Hindlimb muscle (tissue), 1 donor: ENCODE results near the gene ATXN1. TPM values are rescaled to one million over a fixed set of nuclear protein-coding genes. Genes with fewer than 3 reads are reported as not detected.
A peak's percentile ranks its signal among the peaks of the same experiment; 100 is the strongest.
"Not testable (repeated sequence)": the region's sequence is repeated elsewhere in the genome, so short reads cannot be mapped to it uniquely, and the experiment has no call there.

ENCODE experiments used
- DNase-seq: peaks from one replicate; pipeline ENCODE4 v3.0.0-alpha.2; 2013
- polyA plus RNA-seq: library from polyadenylated mRNA; unstranded; fragments of 120-200 nt; gene quantifications from one replicate; pipeline ENCODE4 v1.2.1, GENCODE V29; 2013; ENCODE audit not compliant: insufficient read length

Gene ATXN1
- polyA plus RNA-seq: 16.1 TPM

DNA sequence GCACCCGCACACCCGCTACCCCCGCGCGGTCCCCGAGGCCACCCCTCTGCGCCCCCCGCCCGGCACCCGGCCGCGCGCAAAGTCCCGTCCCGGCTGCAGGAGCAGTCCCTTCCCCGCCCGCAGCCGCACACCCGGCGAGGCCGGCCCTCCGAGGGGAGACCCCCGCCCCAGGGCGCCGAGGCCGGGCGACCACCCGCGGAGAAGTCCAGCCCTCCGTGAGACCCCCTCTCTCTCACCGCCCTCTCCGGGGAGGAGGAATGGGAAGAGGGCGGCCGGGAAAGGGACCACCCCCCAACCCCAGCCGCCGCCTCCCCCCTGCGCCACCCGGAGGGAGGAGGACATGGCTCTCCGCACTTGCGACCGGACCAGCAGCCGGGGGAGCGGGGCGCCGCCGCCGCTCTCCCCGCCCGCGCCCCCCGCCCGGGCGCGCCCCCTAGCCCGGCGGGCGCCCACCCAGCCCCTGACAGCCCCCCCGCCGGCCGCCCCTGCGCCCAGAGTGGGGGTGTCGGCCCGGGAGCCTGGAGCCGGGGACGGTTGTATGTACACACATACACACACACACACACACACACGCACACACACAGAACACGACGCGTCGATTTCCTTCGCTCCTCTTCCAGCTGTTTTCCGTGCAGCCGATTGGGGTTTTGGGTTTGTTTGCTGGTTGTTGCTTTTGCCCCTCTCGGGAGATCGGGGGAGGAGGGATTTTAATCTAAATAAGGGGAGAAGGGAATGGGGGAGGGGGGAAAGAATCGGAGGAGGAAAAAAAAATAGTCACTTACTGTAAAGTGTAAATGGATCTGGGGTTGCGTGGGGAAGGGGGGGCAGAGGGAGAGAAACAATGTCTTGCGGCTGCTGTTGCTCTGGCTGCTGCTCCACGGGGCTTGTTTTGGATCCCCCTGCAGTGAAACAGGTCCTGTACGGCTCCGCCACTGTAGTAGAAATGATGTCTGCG is at the start of gene ATXN1:
Gene ATXN1, minus strand, starts transcription at position 945 of the 955 bp plus-strand sequence.
- DNase-seq: peak; percentile 75

DNA sequence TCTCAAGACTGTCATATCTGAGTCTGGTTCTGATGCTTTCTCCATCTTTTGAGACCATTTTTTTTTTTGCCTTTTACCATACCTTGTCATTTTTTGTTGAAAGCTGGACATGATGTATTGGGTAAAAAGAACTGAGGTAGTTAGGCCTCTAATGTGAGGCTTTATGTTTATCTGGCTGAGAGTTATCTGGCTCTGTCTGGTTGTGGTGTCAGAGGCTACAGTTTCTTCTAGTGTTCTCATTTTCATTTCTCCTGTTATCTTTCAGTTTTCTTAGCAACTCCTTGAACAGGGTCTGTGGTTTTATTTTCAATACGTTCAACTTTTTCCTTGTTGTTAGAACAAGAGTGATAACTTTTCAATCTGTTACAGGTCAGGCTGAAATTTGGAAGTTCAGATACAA is 49.2 kb upstream of the ATXN1 start:
- DNase-seq: no peak

DNA sequence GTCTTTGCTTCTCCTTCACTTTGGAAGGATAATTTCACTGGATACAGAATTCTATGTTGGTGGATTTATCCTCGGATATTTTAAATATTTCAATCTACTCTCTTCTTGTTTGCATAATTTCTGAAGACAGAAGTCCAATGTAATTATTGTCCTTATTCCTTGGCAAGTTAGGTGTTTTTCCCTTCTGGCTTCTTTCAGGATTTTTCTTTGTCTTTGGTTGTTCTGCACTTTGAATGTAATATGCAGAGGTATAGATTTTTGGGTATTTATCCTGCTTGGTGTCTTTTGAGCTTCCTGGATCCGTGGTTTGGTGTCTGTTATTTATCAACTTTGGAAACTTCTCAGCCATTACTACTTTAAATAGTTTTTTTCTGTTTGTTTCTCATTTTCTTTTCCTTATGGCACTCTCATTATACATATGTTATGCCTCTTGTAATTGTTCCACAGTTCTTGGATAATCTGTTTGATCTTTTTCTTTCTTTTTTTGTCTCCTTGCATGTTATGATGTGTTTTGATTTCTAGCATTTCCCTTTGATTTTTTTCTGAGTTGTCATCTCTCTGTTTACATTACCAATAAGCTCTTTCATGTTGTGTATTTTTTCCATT is 48.6 kb upstream of the ATXN1 start:
- DNase-seq: no peak

DNA sequence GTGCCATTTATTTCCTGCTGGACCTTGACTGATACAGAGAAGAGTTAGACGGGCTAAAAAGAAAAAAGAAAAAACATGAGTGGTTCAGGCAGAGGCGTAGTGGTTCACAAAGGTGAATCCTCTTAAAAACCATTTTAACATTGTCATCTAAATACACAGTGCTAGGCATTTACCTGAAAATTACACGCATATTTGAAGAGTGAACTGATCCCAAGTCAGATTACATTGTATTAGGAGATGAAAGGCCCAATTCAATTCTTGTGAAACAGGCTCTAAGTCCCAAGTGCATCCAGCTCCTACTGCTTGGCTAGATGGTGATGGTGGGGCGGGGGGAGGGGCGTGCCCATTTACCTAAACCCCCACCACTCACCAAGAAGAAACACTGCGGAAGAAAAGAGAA is 46.7 kb upstream of the ATXN1 start:
- no peak for DNase-seq

DNA sequence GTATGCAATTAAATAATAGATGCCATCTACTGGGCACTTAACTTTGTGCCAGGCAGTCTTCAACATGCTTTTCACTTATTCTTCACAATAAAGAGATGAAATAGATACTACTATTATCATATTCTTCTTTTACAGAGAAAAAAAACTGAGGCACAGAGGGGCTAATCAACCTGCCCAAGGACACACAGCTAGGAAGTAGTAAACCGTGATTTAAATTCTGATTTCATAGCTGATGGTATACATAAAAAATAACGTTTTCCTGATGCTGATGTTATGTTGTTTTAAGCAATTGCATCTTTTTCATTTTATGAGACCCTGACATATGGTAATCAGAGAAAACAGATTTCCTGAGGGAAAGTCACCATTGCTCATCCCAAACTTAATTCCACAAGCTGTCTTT is 45.1 kb upstream of the ATXN1 start:
- DNase-seq: no peak

DNA sequence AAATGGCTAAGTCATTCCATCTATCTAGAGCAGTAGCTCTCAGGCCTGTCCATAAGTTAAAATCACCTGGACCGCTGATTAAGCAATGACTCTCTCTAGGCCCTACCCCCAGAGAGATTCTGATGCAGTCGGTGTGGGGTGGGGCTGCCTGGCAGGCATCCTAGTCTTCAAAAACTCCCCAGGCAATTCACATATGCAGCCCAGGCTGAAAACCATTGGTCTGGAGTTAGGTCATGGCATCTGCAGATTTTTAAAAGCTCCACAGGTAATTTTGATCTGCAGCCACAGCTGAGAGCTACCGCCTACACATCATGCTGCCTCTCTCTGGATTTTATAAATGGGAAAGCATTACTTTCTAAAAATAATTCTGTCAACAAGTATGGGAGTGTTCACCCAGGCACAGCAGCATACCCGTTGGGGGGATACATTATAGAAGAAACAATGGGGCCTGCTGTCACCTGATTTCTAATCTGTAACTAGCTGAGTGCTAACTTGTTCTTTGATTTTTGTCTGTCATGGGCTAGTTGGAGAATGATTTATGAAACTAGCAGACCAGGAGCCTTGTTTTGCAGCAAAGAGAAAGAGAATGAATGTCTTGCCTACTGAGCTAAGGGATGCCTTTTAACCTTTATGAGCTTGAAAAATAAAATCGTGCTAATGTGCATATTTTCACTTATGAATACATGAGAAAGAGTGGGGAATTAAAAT is 44.1 kb upstream of the ATXN1 start:
- no peak for DNase-seq

DNA sequence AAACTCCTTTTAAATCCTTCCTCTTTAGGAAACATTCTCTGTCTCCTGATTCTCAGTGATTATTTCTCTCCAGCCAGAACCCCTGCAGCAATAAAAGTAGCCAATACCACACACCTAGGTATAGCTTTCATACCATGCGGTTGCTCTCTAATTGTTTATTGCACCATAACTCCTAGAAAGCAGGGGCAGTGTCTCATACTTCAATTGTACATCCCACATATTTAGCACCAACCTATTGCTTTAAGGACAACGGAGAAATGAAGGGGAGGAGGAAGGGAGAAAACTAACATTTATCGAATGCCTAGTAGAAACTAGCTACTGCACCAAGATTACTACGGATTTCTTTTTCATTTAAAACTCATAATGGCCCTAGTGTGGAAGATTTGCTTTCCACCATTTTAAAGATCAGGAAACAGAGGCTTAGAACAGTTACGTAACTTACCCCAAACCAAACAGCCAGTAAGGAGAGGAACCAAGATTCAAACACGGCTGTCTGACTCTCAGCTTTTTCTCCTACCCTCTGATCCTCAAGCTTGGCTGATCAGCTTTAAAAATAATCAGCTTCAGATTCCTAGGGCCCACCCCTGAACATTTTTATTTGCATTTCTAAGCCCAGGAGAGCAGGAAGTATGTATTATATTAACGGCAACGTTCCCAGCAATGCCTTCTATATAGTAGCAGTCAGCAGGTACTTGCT is 43.4 kb upstream of the ATXN1 start:
- no peak for DNase-seq

DNA sequence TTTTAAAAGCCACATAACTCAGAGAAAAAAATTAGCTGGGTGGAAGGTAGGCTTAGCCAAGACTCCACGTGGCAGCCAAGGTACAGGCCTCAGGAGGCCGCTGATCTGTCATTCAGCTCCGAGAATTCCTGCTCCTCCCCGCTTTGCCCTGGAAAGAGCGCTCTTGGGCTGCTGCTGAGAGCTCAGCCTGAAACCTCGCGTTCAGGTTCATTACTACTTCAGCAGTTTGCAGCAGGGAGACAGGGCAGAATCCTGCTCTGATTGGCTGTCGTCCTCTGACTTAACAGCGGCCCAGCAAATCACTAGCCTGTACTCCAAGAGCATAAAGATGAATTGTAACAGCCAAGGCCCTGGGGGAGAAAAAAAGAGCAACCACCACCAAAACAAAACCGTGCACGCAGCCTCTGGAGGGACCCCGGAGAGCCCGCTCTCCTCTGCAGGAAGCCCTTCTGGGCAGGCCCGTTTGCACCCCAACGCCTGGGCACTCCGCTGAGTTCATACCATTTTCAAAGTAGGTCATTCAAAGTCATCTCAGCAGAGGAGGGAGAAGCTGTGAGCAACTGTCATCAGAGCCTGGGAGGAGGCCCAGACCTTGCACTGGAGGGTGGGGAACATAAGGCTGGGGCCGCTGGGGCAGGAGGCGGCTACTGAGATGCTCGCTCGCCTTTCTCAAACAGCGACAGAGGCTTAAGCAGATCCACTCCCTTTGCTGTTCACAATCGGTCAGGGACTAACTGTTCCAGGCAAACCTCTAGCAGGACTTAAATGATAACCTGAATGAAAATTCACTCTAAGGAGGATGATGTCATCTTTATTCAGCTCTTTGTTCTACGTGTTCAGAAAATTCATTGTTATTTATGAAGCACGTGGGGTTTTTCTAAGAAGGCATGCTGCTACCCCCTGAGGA is 42.3 kb upstream of the ATXN1 start:
- peak; percentile 86 for DNase-seq

DNA sequence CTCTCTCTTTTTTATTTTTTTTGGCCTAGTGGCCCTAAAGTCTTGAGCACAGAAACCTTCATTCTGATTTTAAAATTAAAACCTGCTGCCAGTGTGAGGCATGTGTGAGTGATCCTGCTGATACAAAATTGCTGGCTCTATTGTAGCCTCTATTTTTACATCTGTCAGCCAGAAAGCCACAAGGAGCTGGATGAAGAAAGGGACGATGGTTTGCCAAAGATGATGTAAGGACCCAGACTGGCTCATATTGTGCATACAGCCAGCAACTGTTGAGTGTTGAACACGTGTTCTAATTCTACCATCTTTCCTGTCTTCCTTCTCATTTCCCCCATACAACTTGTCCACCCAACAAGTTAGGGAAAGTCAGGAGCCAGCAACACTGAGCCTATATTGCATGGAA is 40.8 kb upstream of the ATXN1 start:
- no peak for DNase-seq

DNA sequence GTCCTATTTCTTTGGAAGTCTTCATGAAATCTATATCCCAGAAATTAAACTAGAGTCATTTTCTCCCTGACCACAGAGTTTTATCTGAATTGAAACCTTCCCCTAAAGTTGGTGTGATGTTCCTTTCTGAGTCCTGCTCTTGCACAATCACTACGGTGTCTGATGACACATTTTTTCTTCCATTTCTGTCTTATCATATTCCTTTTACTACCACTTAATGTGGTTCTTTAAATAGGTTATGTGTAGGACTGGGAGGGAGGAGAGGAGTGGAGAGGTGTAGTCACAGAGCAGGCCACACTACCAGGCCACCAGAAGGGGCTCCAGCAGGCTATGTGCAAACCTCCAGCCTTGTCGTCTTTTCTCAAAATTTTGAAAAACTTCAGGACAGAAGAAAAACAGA is 39.7 kb upstream of the ATXN1 start:
- DNase-seq: no peak

DNA sequence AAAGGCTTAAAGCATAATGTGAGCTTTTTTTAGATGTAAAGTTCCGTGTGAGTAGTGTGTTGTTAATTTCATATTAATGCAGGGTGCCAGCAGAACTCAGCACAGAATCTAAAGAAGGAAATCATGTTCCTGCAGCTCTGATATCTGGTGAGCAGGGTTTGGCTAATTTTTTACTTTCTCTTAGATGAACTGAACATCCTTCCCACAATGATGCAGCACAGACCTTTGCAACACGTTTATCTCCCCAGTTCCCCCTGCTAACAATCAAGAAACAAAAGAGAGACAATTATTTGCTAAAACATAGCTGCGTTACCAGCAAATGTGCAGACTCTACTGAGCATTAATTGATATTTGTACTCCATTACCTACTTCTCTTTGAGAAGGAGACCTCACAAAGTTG is 39.1 kb upstream of the ATXN1 start:
- no peak for DNase-seq

DNA sequence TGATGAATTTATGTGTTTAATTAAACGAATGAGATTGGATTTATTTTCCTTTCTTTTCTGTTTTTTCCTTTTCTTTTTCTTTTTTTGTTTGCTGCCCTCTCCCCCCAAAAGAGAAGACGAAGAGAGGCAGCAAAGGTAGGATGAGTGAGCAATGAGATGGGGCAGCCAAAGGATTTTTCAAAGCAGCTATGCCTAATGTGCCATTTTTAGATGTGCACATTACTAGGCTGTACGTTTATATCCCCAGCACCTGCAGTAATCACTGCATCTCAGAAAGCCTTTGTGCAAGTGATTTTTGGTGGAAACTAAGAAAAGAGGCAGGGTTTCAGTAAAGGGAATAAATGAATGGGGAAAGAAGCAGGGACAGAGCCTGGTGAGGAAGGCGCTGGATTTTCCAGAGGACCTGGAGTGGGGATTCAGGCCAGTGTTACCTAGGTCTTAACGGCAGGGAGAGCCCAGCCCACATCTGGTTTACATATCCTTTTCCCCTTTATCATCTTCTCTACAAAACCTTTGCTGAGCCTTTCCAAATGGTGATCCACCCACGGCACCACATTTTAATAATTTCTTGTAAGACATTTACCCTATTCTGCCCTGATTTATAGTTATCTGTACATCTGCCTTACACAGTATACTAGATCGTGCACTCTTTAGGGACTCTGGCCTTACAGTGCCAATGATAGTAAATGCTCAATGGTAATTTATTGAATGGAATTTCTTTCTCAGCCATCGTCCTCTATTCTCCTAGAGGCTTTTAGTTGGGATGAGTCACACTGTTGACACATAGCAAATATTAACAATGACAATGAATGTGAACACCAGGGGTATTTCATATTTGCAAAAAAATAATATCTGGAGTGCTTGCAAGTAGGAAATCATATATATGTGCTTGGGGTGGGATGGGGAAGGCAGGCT is 38.3 kb upstream of the ATXN1 start:
- DNase-seq: no peak

DNA sequence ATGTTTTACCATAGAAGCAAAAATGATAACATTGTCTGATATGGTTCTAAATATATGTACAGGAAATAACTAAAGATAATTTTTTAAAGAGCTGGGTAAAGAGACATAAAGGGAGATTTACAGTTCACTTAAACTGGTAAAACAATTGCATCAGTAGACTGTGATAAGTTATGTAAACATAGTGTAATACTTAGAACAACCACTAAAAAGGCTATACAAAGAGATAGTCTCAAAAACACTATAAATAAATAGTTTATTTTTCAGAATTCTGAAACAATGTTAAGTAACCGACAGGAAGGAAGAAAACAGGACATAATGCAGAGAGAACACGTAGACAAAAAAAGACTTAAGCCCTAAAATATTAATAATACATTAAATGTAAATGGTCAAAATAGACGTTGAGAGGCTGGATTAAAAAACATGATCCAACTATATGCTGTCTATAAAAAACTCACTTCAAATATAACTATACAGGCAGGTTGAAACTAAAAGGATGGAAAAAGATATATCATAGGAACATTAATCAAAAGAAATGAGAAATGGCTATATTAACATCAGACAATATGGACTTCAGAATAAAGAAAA is 32.7 kb upstream of the ATXN1 start:
- DNase-seq: no peak

DNA sequence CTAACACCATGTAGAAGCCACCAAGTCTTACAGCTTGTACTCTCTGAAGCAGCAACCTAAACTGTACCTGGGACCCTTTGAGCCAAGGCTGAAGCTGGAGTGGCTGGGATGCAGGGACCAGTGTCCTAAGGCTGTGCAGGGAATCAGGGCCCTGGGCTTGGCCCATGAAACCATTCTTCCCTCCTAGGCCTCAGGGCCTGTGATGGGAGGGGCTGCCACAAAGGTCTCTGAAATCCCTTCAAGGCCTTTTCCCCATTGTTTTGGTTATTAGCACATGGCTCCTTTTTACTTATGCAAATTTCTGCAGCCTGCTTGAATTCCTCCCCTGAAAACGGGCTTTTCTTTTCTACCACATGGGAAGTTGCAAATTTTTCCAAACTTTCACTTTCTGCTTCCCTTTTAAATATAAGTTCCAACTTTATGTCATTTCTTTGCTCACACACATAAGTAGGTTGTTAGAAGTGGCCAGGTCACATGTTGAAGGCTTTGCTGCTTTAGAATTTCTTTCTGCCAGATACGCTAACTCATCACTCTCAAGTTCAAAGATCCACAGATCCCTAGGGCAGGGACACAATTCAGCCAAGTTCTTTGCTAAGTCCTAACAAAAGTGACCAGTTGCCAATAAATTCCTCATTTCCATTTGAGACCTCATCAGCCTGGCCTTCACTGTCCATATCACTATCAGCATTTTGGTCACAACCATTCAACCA is 28.2 kb upstream of the ATXN1 start:
- DNase-seq: no peak

DNA sequence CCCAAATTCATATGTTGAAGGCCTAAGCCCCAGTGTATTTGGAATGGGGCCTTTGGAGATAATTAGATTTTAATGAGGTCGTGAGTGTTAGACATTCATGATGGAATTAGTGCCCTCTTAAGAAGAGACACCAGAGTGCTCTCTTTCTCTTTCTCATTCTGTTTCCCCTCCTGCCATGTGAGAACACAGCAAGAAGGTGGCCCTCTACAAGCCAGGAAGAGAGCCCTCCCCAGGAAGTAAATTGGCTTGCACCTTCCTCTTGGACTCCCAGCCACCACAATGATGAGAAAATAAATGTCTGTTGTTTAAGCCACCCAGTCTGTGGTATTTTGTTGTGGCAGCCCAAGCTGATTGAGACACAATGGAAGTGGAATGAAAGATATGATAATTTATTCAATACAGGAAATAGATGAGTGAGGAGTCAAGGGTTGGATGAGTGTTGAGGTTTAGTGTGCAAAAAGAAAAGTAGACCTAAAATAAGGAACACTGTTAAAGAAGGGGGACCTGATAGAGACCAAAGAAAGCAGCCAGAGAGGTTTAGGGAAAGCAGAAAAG is 25.9 kb upstream of the ATXN1 start:
- no peak for DNase-seq

DNA sequence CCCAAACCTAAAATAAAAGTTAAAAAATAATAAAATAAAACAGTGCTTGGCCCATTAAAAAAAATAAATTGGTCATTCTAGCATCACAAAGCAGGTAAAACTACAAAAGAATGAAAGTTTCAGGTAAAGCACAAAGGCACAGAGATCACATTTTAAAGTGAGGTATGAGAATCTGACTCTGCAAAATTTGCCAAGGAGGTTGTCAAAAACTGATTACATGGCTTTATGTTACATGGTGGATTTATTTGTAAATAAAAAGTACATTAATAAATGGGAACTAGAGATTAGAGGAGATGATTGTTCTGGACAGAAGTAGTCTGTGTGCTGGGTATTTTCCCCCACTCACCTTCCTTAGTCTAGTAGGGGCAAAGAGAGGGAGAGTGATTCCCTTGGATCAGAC is 24.2 kb upstream of the ATXN1 start:
- DNase-seq: no peak

DNA sequence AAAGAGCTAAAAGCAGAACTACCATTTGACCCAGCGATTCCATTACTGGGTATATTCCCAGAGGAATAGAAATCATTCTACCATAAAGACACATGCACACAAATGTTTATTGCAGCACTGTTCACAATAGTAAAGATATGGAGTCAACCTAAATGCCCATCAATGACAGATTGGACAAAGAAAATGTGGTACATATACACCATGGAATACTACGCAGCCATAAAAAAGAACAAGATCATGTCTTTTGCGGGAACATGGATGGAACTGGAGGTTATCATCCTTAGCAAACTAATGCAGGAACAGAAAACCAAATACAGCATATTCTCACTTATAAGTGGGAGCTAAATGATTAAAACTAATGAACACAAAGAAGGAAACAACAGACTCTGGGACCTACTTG is 23.7 kb upstream of the ATXN1 start:
- DNase-seq: not testable (repeated sequence)

DNA sequence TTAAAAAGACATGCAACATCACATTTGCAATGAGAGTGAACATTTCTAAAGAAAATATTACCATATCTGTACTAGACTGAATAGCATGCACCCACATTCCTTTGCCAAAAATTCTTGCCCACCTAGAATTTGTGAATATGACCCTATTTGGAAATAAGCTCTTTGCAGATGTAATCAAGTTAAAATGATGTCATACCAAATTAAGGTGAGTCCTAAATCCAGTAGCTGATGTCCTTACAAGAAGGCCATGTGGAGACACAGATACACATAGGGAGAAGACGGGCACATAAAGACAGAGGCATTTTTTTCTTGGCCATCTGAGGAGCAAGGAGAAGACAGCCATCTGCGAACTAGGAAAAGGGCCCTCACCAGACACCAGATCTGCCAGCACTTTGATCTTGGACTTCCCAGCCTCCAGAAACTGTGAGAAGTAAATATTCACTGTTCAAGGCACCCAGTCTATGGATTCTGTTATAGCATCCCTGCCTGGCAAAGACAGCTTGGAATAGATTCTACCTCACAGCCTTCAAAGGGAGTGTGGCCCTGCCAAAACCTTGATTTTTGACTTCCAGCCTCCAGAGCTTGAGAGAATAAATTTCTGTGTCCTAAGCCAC is 22.8 kb upstream of the ATXN1 start:
- no peak for DNase-seq

DNA sequence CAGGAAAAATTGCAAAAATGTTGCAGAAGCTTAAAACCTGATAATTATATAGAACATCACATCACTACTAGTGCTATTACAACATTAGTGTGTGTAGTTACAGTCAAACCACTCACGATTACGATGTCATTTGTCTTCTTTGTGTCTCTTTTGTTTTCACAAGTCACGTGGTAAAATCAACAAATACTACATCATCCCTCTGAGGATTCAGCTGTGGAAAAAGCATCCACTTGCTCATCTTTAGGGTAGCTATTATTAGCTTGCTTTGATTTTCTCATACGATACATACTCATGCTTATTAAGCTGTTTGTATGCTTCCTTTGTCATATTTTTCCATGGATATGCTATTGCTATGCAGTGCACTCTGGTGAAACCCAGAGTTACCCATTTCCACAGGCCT is 22.2 kb upstream of the ATXN1 start:
- DNase-seq: no peak
